GM12865 (cell line): ENCODE data around the gene FAM90A26.
"Not testable (repeated sequence)": the region's sequence is repeated elsewhere in the genome, so short reads cannot be mapped to it uniquely, and the experiment has no call there.

Experiments used
- DNase-seq: peaks from one replicate; pipeline ENCODE4 v3.0.0; 2010; ENCODE audit warnings: low read depth
- H3K4me3 ChIP-seq: 2 replicates; pipeline ENCODE4 v1.5.1; 2011; ENCODE audit warnings: mild to moderate bottlenecking, low read depth, low read length, control low read depth
- TF ChIP-seq, protein P1 (sequence below): IDR thresholded peaks from 2 replicates; pipeline ENCODE4 v1.5.1; 2011; ENCODE audit warnings: low read length, control low read depth, low read depth, inconsistent platforms; ENCODE audit not compliant: insufficient read depth; ENCODE audit errors: missing control alignments

The FAM90A26 gene

GRCh38 chr4:9169791-9170459, at the start of gene FAM90A26:
FAM90A26 (plus strand) TSS chr4:9170409; CDS start chr4:9173173, 2,764 bp downstream.
- not testable (repeated sequence) for DNase-seq, H3K4me3 ChIP-seq

- not testable (repeated sequence) for DNase-seq, H3K4me3 ChIP-seq
Measured at GRCh38 chr4:9122711-9123110, 47.5 kb upstream of the FAM90A26 start.

- TF ChIP-seq, protein P1, sequence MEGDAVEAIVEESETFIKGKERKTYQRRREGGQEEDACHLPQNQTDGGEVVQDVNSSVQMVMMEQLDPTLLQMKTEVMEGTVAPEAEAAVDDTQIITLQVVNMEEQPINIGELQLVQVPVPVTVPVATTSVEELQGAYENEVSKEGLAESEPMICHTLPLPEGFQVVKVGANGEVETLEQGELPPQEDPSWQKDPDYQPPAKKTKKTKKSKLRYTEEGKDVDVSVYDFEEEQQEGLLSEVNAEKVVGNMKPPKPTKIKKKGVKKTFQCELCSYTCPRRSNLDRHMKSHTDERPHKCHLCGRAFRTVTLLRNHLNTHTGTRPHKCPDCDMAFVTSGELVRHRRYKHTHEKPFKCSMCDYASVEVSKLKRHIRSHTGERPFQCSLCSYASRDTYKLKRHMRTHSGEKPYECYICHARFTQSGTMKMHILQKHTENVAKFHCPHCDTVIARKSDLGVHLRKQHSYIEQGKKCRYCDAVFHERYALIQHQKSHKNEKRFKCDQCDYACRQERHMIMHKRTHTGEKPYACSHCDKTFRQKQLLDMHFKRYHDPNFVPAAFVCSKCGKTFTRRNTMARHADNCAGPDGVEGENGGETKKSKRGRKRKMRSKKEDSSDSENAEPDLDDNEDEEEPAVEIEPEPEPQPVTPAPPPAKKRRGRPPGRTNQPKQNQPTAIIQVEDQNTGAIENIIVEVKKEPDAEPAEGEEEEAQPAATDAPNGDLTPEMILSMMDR: peak; percentile 59
- peak; percentile 46 for DNase-seq
- not testable (repeated sequence) for H3K4me3 ChIP-seq
Measured at GRCh38 chr4:9123572-9124007, 46.6 kb upstream of the FAM90A26 start.

DNA sequence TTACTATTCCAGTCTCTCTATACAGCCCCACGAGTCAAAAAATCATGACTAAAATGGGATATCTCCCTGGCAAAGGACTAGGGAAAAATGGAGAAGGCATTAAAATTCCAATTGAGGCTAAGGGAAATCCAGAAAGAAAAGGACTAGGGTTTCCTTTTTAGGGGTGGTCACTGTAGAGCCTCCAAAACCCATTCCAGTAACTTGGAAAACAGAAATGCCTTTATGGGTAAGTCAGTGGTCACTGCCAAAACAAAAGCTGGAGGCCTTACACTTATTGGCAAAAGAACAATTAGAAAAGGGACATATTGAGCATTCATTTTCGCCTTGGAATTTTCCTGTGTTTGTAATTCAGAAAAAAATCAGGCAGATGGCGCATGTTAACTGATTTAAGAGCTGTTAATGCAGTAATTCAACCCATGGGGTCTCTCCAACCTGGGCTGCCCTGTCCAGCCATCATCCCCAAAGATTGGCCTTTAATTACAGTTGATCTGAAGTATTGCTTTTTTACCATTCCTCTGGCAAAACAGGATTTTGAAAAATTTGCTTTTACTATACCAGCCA, 44.5 kb upstream of the FAM90A26 start:
- DNase-seq, H3K4me3 ChIP-seq: not testable (repeated sequence)

GRCh38 chr4:9131420-9131819, 38.8 kb upstream of the FAM90A26 start:
- DNase-seq: not testable (repeated sequence)

GRCh38 chr4:9132849-9133248, 37.4 kb upstream of the FAM90A26 start:
- not testable (repeated sequence) for H3K4me3 ChIP-seq, DNase-seq

More at GRCh38 chr4:9131420-9131819, 38.8 kb upstream of the FAM90A26 start:
- not testable (repeated sequence) for H3K4me3 ChIP-seq

- DNase-seq, H3K4me3 ChIP-seq: not testable (repeated sequence)
Measured at GRCh38 chr4:9134011-9134410, 36.2 kb upstream of the FAM90A26 start.

GRCh38 chr4:9134556-9134955, 35.7 kb upstream of the FAM90A26 start:
- DNase-seq: not testable (repeated sequence)

GRCh38 chr4:9141050-9141449, 29.2 kb upstream of the FAM90A26 start:
- not testable (repeated sequence) for H3K4me3 ChIP-seq, DNase-seq

More at GRCh38 chr4:9134556-9134955, 35.7 kb upstream of the FAM90A26 start:
- not testable (repeated sequence) for H3K4me3 ChIP-seq

- DNase-seq, H3K4me3 ChIP-seq: not testable (repeated sequence)
Measured at GRCh38 chr4:9142786-9143185, 27.4 kb upstream of the FAM90A26 start.

GRCh38 chr4:9143421-9144080, 26.7 kb upstream of the FAM90A26 start:
- TF ChIP-seq, protein P1: no peak
- no peak for DNase-seq
- H3K4me3 ChIP-seq: no peak overlapping the region

GRCh38 chr4:9146967-9147366, 23.2 kb upstream of the FAM90A26 start:
- TF ChIP-seq, protein P1: no peak
- DNase-seq: no peak
- H3K4me3 ChIP-seq: no peak overlapping the region

- H3K4me3 ChIP-seq, DNase-seq: not testable (repeated sequence)
Measured at GRCh38 chr4:9147368-9147767, 22.8 kb upstream of the FAM90A26 start.

DNA sequence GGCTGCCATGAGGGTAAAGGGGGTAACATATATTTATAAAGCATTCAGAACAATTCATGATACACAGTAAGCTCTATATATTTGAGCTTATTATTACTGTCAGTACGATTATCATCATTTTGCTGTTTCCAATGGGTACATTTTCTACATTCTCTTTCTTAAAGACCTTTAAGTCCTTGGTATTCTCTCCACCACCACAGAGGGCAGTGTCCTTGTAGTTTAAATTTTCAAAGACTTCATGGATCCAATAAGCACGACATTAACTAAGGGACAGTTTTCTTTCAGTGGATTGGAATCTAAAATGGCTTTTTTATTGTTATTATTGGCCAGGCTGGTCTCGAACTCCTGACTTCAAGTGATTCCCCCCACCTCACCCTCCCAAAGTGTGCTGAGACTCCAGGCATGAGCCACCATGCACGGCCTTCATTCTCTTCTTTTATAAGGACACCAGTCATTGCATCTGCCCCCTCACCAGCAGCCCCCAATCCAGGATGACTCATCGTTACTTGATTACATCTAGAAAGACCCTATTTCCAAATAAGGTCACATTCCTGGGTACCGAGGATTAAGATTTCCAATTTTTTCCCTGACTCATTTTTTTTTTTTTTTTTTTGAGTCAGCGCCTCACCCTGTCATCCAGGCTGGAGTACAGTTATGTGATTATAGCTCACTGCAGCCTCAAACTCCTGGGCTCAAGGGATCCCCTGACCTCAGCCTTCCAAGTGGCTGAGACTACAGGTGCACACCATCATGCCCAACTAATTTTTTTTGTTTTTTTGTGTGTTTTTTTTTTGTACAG, 21.4 kb upstream of the FAM90A26 start:
- not testable (repeated sequence) for H3K4me3 ChIP-seq, DNase-seq

DNA sequence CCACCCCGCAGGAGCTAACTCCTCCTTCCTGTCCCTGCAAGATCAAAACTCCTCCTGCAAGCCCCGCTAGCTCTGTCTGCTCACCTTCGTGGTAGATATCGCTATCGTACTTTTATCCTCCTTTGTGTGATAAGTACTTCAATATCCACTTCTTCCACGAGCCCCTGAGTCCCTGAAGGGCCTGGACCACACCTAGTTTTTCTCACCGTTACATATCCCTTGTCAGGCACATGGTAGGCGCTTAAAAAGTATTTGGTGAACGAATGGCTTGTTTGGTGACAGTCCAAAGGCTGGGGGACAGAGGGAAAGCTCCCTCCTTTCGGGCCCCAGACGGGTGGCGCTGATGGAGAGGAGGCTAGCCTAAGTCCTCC, 18.4 kb upstream of the FAM90A26 start:
- not testable (repeated sequence) for H3K4me3 ChIP-seq, DNase-seq
